ENCODE data around the gene ATG9B.

- no peak for TF ChIP-seq CTCF (IDR thresholded peaks at IDR 0.05)
- no peak for TF ChIP-seq POLR2A (IDR thresholded peaks at IDR 0.05)
Observed at GRCh38 chr7:151071032-151071866, 47.0 kb upstream of the ATG9B start.

All from uterus (tissue), 2 donors.